Erythroblast (primary cell): Measurements from ENCODE around the gene ANO6.

ENCODE experiments used
- GATA1 ChIP-seq: IDR thresholded peaks from 2 replicates; pipeline ENCODE4 v1.6.1; 2011; ENCODE audit warnings: low read depth, mild to moderate bottlenecking, control low read depth, low read length, moderate library complexity
- POLR2A ChIP-seq: IDR thresholded peaks from 2 replicates; pipeline ENCODE4 v1.6.1; 2011; ENCODE audit warnings: mild to moderate bottlenecking, low read length

DNA sequence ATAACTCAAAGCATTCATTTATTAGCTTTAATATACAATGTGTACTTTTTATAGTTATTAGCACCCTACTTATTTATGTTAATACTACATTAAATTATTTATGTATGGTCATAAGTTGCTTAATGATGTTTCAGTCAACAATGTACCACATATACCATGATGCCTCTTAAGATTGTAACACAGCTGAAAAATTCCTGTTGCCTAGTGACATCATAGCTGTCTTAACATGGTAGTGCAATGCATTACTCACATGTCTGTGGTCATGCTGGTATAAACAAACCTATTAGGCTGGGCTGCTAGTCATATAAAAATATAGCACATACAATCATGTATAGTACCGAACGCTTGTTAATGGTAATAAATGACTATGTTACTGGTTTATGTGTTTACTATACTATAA lies 120.4 kb downstream of the ANO6 start:
- TF ChIP-seq POLR2A (no peak), GATA1 (no peak)
